K562 (cell line): ENCODE data around the gene CASP5. TPM values are rescaled to one million over a fixed set of nuclear protein-coding genes. Genes with fewer than 3 reads are reported as not detected.
"Not testable (repeated sequence)": the region's sequence is repeated elsewhere in the genome, so short reads cannot be mapped to it uniquely, and the experiment has no call there.

ENCODE experiments used
- ATAC-seq: fragments of 200-7000 bp; cut with Tn5 transposase; 3 replicates; pipeline ENCODE4 v1.9.1; 2020; ENCODE audit warnings: moderate library complexity
- BruUV-seq: library from RNA; stranded (reverse); fragments of 400-500 nt; replicated peaks from 2 replicates; lab custom pipeline; 2021; lab: Mats Ljungman, UMichigan
- CTCF ChIA-PET: fragments of 300-600 bp; formaldehyde crosslinking; extraction: SDS; loops from one replicate; lab custom pipeline; 2021; ENCODE audit warnings: low intra/inter-chr PET ratio; lab: Yijun Ruan, JAX
- POLR2A ChIA-PET: fragments of 300-600, 350-650 bp; sonication (Branson Sonifier 250); formaldehyde crosslinking; extraction: SDS; loops from one replicate; lab custom pipeline; 2021; ENCODE audit warnings: antibody characterized with exemption, inconsistent platforms; lab: Yijun Ruan, JAX
- DNase-seq, 4 experiments: peaks; one replicate each; pipeline versions ENCODE4 v3.0.0 to v3.0.0-alpha.2; 2011 to 2018; ENCODE audit warnings: low spot score in 3 of 4, mixed read lengths in 3 of 4; ENCODE audit errors: extremely low read depth in 1 of 4
- FAIRE-seq: peaks from 2 replicates; lab custom pipeline; 2011; peaks lifted over from hg19 to GRCh38; lab: Jason Lieb, UNC
- H2AFZ ChIP-seq: 2 replicates; pipeline ENCODE4 v1.6.0; 2011; ENCODE audit warnings: low read depth, low read length, control low read depth, inconsistent platforms
- H3K27ac ChIP-seq: fragments of 200-600 bp; 3 replicates; pipeline ENCODE4 v1.8.0; 2011; ENCODE audit warnings: low read depth, mild to moderate bottlenecking, control low read depth, inconsistent platforms, low read length, moderate library complexity, mixed read lengths; ENCODE audit errors: extremely low read depth
- H3K27me3 ChIP-seq, 2 experiments: fragments of 300-600 bp in 1 of 2; 2 replicates in 1 of 2; 3 replicates in 1 of 2; pipeline versions ENCODE4 v1.6.0 to v1.8.0; 2011; ENCODE audit warnings: inconsistent platforms in 2 of 2, low read length in 2 of 2, mild to moderate bottlenecking in 1 of 2, mixed read lengths in 1 of 2, moderate library complexity in 1 of 2; ENCODE audit not compliant: control insufficient read depth in 2 of 2, insufficient read depth in 2 of 2
- H3K36me3 ChIP-seq: fragments of 300-600 bp; 3 replicates; pipeline ENCODE4 v1.8.0; 2011; ENCODE audit warnings: mild to moderate bottlenecking, low read length, inconsistent platforms; ENCODE audit not compliant: control insufficient read depth, insufficient read depth
- H3K4me1 ChIP-seq, 2 experiments: fragments of 200-600 bp in 1 of 2; replicated peaks in 1 of 2; 2 replicates in 1 of 2; 3 replicates in 1 of 2; pipeline versions ENCODE4 v1.5.1 to v1.8.0; 2011; ENCODE audit warnings: inconsistent platforms in 2 of 2, low read length in 2 of 2, mild to moderate bottlenecking in 1 of 2, mixed read lengths in 1 of 2, moderate library complexity in 1 of 2; ENCODE audit not compliant: control insufficient read depth in 2 of 2, insufficient read depth in 2 of 2
- H3K4me2 ChIP-seq: 2 replicates; pipeline ENCODE4 v1.6.1; 2011; ENCODE audit warnings: low read length, control low read depth, inconsistent platforms, mixed read lengths; ENCODE audit not compliant: insufficient read depth
- H3K4me3 ChIP-seq: fragments of 200-600 bp; sonication (generic), shearing (Covaris generic); 2 replicates; pipeline ENCODE4 v1.5.1; 2016; ENCODE audit warnings: control low read depth, inconsistent platforms
- H3K79me2 ChIP-seq: fragments of 200-600 bp; 3 replicates; pipeline ENCODE4 v1.8.0; 2011; ENCODE audit warnings: low read length, inconsistent platforms; ENCODE audit not compliant: control insufficient read depth, insufficient read depth
- H3K9ac ChIP-seq, 2 experiments: 2 replicates each; pipeline versions ENCODE4 v1.6.0 to v1.6.1; 2011; ENCODE audit warnings: low read depth in 2 of 2, low read length in 2 of 2, control low read depth in 1 of 2, inconsistent platforms in 1 of 2, mild to moderate bottlenecking in 1 of 2, mixed read lengths in 1 of 2; ENCODE audit not compliant: insufficient read depth in 1 of 2
- H3K9me1 ChIP-seq: one replicate; pipeline ENCODE4 v1.6.0; 2011; ENCODE audit warnings: inconsistent platforms, mild to moderate bottlenecking, low read length, moderate library complexity; ENCODE audit not compliant: control insufficient read depth, insufficient read depth
- H3K9me3 ChIP-seq: replicated peaks from 2 replicates; pipeline ENCODE4 v1.5.1; 2011; ENCODE audit warnings: low read depth, low read length, inconsistent platforms; ENCODE audit not compliant: control insufficient read depth, insufficient read depth
- H4K20me1 ChIP-seq: replicated peaks from 2 replicates; pipeline ENCODE4 v1.6.1; 2011; ENCODE audit warnings: low read length, inconsistent platforms, mixed read lengths; ENCODE audit not compliant: control insufficient read depth, insufficient read depth
- KAT2B ChIP-seq: IDR thresholded peaks from one replicate; pipeline ENCODE4 v1.6.1; 2012; ENCODE audit warnings: low read depth, mild to moderate bottlenecking, control low read depth, inconsistent platforms, low read length, moderate library complexity
- KDM4B ChIP-seq, 2 experiments: fragments of 450-650 bp in 1 of 2; sonication (generic) in 1 of 2; IDR thresholded peaks; 2 replicates each; pipeline ENCODE4 v1.6.1; 2016 to 2017; ENCODE audit warnings: borderline replicate concordance in 2 of 2, antibody characterized with exemption in 1 of 2, low read depth in 1 of 2, mild to moderate bottlenecking in 1 of 2
- PCBP1 ChIP-seq: fragments of 200-400 bp; formaldehyde crosslinking; IDR thresholded peaks from 2 replicates; pipeline ENCODE4 v1.6.1; 2018; ENCODE audit warnings: mild to moderate bottlenecking, low read depth, low read length; ENCODE audit not compliant: poor library complexity, severe bottlenecking
- SOX6 ChIP-seq: fragments of 450-650 bp; IDR thresholded peaks from 2 replicates; pipeline ENCODE4 v1.6.1; 2014; ENCODE audit warnings: mild to moderate bottlenecking
- ZBTB40 ChIP-seq, 2 experiments: fragments of 450-650 bp in 1 of 2; sonication (generic) in 1 of 2; formaldehyde crosslinking in 1 of 2; IDR thresholded peaks; 2 replicates each; pipeline versions ENCODE4 v1.7.1 to v1.9.0; 2016 to 2022; ENCODE audit warnings: inconsistent platforms in 1 of 2, mild to moderate bottlenecking in 1 of 2, missing genetic modification reagents in 1 of 2
- WGBS: fragments of 100-300 bp; shearing (Covaris generic); methylation state at CpG from one replicate; pipeline ENCODE4 v1.1.6; 2016; ENCODE audit warnings: low coverage, mixed read lengths; ENCODE audit not compliant: insufficient coverage; ENCODE audit errors: missing lambda C conversion rate; 5-methylcytosine and 5-hydroxymethylcytosine counted together
- in situ Hi-C: fragments of 300-500 bp; cut with MboI; formaldehyde crosslinking; loops from 4 replicates; pipeline ENCODE4 v1.15.0; 2018; ENCODE audit warnings: inconsistent platforms, mixed read lengths
- intact Hi-C: fragments of 100-400 bp; cut with micrococcal nuclease; formaldehyde crosslinking; loops from 2 replicates; pipeline ENCODE4 v1.14.2; 2022
- polyA plus RNA-seq, 8 experiments: library from polyadenylated mRNA; depleted of rRNA in 4 of 8; stranded (reverse) in 5 of 8; unstranded in 3 of 8; fragments of >200 nt; fragmentation: Nextera tagmentation in 2 of 8; fragmentation: Illumina TruSeq in 1 of 8; extraction: Ambion mirVana in 2 of 8; extraction: Trizol in 1 of 8; gene quantifications; 2 replicates each; pipeline versions ENCODE4 v1.2.1 to v1.2.3, GENCODE V29; 2011 to 2014; ENCODE audit warnings: inconsistent platforms in 1 of 8, missing spikeins in 1 of 8
- total RNA-seq, 7 experiments: library from RNA; depleted of rRNA in 6 of 7; stranded (reverse); fragments of >200 nt in 6 of 7; fragmentation: Illumina TruSeq in 2 of 7; extraction: Trizol in 2 of 7; gene quantifications; 2 replicates each; pipeline versions ENCODE4 v1.2.1 to v1.2.3, GENCODE V29; 2011 to 2021; ENCODE audit warnings: low replicate concordance in 1 of 7

CASP5 gene
- total and polyA plus RNA-seq, 9 of the 15 experiments (the other 6 are each of a cell fraction or from before 2014, with no cell fraction given) = not detected

DNA sequence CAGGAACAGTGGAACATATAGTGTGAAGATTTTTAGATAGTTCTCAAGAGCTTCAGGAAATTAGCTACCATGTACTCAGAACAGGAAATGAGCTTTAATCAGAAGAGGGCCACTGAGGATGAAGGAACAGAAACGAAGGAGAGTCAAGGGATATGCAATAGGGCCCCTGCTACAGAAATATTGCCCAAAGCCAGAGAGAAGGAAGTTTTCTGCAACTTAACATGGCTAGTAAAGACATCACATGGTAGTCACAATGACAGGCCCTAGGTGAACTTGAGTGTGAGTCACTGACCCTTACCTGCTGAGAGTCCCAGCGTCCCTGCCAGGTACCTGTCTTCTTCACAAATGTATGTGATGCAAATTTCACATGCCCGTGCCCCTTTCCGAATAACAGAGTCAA is 47.3 kb upstream of the CASP5 start:
- Histone ChIP-seq H3K36me3 (no peaks in the 10 kb centered on the region), H3K4me1 (no peaks in the 10 kb centered on the region), H3K27ac (no peak overlapping the region), H3K9me1 (no peaks in the 10 kb centered on the region), H3K9ac (no peak overlapping the region), H3K4me3 (no peak overlapping the region), H3K4me2 (no peak overlapping the region), H2AFZ (no peak overlapping the region), H4K20me1 (no peaks in the 10 kb centered on the region), H3K9me3 (no peaks in the 10 kb centered on the region; the same call in 1 of the 2 replicates), H3K79me2 (no peaks in the 10 kb centered on the region), H3K27me3 (no peaks in the 10 kb centered on the region)
- intact Hi-C loops = no loop called here
- no peak for FAIRE-seq
- CTCF ChIA-PET = no interaction called here
- ATAC-seq = no peak
- DNase-seq = no peak
- 2% methylated on average over 4 of the region's 4 CpGs for WGBS
- in situ Hi-C loops = no loop called here
- POLR2A ChIA-PET = no interaction called here
- no TSS peak for BruUV-seq
- TF ChIP-seq KDM4B (IDR thresholded peaks at IDR 0.05; ENCODE audit: borderline replicate concordance in 2 of 2, low read depth in 1 of 2) = no peak
- no peak for TF ChIP-seq ZBTB40 (IDR thresholded peaks at IDR 0.05)
- TF ChIP-seq ZBTB40 (CRISPR knock-in tag; IDR thresholded peaks at IDR 0.05) = no peak
- TF ChIP-seq PCBP1 = no peak
- no peak for TF ChIP-seq KAT2B
- TF ChIP-seq SOX6 = no peak

DNA sequence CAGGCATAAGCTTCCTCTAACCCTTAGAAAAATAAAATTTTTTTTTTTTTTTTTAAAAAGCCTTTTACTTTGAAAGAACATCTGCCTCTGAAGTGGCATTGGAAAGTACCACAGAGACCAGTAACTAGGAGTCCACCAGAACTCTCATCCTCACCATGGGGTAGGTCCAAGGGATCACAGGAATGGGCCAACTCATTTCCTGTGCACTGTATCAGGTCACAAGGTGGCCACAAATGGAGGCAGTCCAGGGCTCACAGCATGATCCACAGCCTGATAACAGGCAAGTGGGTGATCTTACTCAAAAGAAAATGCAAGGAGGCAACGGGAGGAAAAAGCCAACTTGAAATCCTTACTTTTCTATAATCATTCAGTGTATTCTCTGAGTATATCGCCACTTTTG is 46.8 kb upstream of the CASP5 start:
- FAIRE-seq = not testable (repeated sequence)

More for the DNA sequence above, 46.8 kb upstream of the CASP5 start:
- H3K36me3 ChIP-seq, H3K79me2 ChIP-seq, H3K4me3 ChIP-seq, CTCF ChIA-PET, POLR2A ChIA-PET, ATAC-seq, H3K27me3 ChIP-seq, intact Hi-C loops, H3K9me3 ChIP-seq, H3K4me1 ChIP-seq, H3K27ac ChIP-seq, H3K9me1 ChIP-seq, H3K9ac ChIP-seq, DNase-seq, in situ Hi-C loops, H2AFZ ChIP-seq, H3K4me2 ChIP-seq, H4K20me1 ChIP-seq, BruUV-seq: not testable (repeated sequence)
- WGBS = 0% methylated on average over 1 of the region's 2 CpGs
